DMS 273 (cell line): ENCODE data around the gene RPL36AL.

ENCODE experiments used
- DNase-seq: peaks from one replicate; lab custom pipeline; 2025; ENCODE audit not compliant: unreplicated experiment; lab: John Stamatoyannopoulos, UW

Gene RPL36AL

GRCh38 chr14:49581209-49582112 is 39.0 kb downstream of the RPL36AL start:
- DNase-seq = peak; percentile 60

- no peak for DNase-seq
Observed at GRCh38 chr14:49579841-49580240, 40.6 kb downstream of the RPL36AL start.

GRCh38 chr14:49578141-49578540 is 42.3 kb downstream of the RPL36AL start:
- DNase-seq = no peak

- DNase-seq = no peak
Observed at GRCh38 chr14:49574038-49574437, 46.4 kb downstream of the RPL36AL start.

- DNase-seq = no peak
Observed at GRCh38 chr14:49569281-49569680, 51.1 kb downstream of the RPL36AL start.
